ENCODE measurements around the gene WDR13.
"Not testable (repeated sequence)": the region's sequence is repeated elsewhere in the genome, so short reads cannot be mapped to it uniquely, and the experiment has no call there.

WDR13 gene

DNA sequence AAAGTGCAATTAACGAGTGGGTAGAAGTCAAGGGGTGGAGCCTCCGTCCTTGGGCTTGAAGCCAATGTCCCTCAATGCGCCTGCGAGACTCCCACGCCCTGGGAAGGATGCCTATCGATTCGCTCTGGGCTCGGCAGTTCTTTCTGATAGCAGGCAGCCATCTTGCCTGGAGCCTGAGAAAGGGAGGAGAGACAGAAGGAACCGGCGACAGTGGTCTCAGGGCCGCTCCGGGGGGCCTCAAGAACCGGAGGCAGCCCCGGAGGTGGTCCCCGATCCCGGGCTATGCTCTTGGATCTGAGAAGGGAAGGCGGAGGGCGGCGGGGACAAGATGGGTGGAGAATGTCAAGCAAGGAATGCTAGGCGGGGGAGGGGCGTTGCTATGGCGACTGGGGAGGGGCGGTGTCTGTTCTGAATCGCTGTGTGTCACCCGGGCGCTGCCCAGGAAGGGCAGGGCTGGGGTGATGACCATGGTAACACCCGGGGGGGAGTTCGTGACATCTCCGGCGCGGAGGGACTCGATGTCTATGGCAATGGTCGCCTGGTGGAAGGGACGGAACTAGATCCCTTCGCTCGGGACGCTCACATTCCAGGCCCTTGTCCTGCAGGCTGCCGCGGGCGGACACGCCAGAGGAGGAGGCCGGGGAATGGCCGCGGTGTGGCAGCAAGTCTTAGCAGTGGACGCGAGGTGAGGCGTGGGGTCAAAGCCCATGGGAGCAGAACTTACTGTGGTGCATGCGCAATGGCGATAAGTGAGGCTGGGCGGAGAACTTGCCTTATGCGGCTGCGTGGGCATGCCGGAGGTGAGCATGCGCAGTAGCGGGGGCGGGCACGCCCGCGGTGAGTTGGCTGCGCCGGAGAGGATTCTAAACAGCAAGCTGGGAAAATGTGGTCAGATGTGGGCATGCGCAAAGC, at the start of gene WDR13:
WDR13 (plus strand) TSS at position 140 of the 912 bp plus-strand sequence; CDS start at position 645, 505 bp downstream.
- FAIRE-seq = peak; percentile 100
- DNase-seq (ENCODE audit: insufficient read length, low spot score) = peak; percentile 69

GRCh38 chrX:48548871-48549270, 48.4 kb upstream of the WDR13 start:
- FAIRE-seq (peak; percentile 8), DNase-seq (ENCODE audit: insufficient read length, low spot score) (no peak)

DNA sequence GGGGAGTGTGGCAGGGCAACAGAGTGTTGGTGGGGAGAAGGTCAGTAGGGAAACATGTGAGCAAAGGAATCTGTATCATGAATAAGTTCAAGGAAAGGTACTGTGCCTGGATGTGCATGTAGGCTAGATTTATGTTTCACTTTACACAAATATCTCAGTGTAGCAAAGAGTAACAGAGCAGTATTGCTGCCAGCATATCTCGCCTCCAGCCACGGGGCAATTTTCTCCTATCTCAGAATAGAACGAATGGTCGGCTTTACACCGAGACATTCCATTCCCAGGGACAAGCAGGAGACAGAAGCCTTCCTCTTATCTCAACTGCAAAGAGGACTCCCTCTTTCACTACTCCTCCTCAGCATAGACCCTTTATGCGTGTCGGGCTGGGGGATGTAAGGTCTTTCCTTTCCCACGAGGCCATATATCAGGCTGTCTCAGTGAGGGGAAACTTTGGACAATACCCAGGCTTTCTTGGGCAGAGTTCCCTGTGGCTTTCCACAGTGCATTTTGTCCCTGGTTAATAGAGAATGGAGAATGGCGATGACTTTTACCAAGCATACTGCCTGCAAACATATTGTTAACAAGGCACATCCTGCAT, 41.5 kb upstream of the WDR13 start:
- DNase-seq (ENCODE audit: insufficient read length, low spot score); FAIRE-seq: not testable (repeated sequence)

GRCh38 chrX:48558271-48558670, 39.0 kb upstream of the WDR13 start:
- DNase-seq (ENCODE audit: insufficient read length, low spot score) (no peak), FAIRE-seq (no peak)

GRCh38 chrX:48559636-48560035, 37.7 kb upstream of the WDR13 start:
- no peak for DNase-seq (ENCODE audit: insufficient read length, low spot score)

GRCh38 chrX:48560056-48560455, 37.2 kb upstream of the WDR13 start:
- FAIRE-seq = no peak
- DNase-seq (ENCODE audit: insufficient read length, low spot score) = no peak

More at GRCh38 chrX:48559636-48560035, 37.7 kb upstream of the WDR13 start:
- FAIRE-seq = no peak

- FAIRE-seq = no peak
- no peak for DNase-seq (ENCODE audit: insufficient read length, low spot score)
Measured at GRCh38 chrX:48560681-48561080, 36.6 kb upstream of the WDR13 start.

DNA sequence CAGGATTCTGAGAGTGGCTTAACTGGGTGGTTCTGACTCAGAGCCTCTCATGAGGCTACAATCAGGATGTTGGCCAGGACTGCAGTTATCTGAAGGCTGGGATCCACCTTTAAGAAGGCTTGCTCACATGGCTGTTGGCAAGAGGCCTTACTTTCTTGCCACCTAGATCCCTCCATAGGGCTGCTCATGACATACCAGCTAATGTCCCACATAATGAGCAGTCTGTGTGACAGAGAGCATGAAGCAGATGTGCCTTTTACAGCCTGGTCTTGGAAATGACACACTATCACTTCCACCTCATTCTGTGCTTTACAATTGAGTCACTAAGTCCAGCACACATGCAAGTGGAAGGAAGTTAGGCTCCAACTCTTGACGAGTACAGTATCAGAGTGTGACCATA, 27.3 kb upstream of the WDR13 start:
- FAIRE-seq (peak; percentile 64), DNase-seq (ENCODE audit: insufficient read length, low spot score) (no peak)

- FAIRE-seq (no peak), DNase-seq (ENCODE audit: insufficient read length, low spot score) (no peak)
Measured at GRCh38 chrX:48573690-48574269, 23.5 kb upstream of the WDR13 start.

- peak; percentile 99 for FAIRE-seq
- peak; percentile 56 for DNase-seq (ENCODE audit: insufficient read length, low spot score)
Measured at GRCh38 chrX:48574270-48575266, 22.7 kb upstream of the WDR13 start, which contains the start of gene RBM3. RBM3 (plus strand) TSS chrX:48574484; CDS start chrX:48575181, 697 bp downstream.

- no peak for FAIRE-seq
Measured at GRCh38 chrX:48575642-48576041, 21.6 kb upstream of the WDR13 start.

GRCh38 chrX:48576108-48576507, 21.2 kb upstream of the WDR13 start:
- DNase-seq (ENCODE audit: insufficient read length, low spot score) (no peak), FAIRE-seq (peak; percentile 68)

More at GRCh38 chrX:48575642-48576041, 21.6 kb upstream of the WDR13 start:
- DNase-seq (ENCODE audit: insufficient read length, low spot score) = no peak

GRCh38 chrX:48578661-48579128, 18.6 kb upstream of the WDR13 start:
- DNase-seq (ENCODE audit: insufficient read length, low spot score) = no peak
- no peak for FAIRE-seq

- FAIRE-seq = peak; percentile 14
- no peak for DNase-seq (ENCODE audit: insufficient read length, low spot score)
Measured at GRCh38 chrX:48579259-48579658, 18.0 kb upstream of the WDR13 start.

DNA sequence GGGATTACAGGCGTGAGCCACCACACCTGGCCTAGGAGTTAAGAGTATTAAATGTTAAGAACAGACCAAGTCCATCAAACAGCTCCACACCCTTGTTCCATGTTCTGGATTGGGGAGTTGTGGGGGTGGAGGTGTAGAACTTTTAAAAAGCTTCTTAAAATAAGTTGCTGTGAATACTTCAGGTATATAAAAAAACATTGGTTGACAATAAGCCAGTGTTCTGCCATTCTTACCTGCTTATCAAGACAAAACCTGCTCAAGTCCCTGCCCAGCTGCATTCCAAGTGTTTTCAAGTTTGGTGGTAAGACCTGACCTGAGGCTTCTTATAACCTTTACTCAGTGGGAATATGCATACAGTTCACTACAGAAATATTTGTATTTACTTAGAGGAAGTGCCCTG, 16.6 kb upstream of the WDR13 start:
- DNase-seq (ENCODE audit: insufficient read length, low spot score) (no peak), FAIRE-seq (no peak)

DNA sequence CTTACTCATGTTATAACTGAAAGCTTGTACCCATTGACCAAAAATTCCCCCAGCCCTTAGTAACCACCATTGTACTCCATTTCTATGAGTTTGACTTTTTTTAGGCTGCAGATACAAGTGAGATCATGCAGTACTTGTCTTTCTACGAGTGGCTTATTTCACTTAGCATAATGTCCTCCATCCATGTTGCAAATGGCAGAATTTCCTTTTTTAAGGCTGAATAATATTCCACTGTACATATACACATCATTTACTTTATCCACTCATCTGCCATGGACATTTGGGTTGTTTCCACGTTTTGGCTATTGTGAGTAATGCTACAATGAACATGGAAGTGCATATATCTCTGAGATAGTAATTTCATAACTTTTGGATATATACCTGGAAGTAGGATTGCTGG, 12.6 kb upstream of the WDR13 start:
- DNase-seq (ENCODE audit: insufficient read length, low spot score) (no peak), FAIRE-seq (peak; percentile 14)

GRCh38 chrX:48589482-48590162, 7.7 kb upstream of the WDR13 start:
- no peak for FAIRE-seq

GRCh38 chrX:48590203-48591103, 6.8 kb upstream of the WDR13 start:
- FAIRE-seq (no peak), DNase-seq (ENCODE audit: insufficient read length, low spot score) (no peak)

More at GRCh38 chrX:48589482-48590162, 7.7 kb upstream of the WDR13 start:
- no peak for DNase-seq (ENCODE audit: insufficient read length, low spot score)
